Ecto neural progenitor cell (in vitro differentiated cells): ENCODE measurements around the gene STX16.

ENCODE experiments used
- DNase-seq: peaks from one replicate; pipeline ENCODE4 v3.0.0-alpha.2; 2018; ENCODE audit warnings: low spot score

STX16 gene

DNA sequence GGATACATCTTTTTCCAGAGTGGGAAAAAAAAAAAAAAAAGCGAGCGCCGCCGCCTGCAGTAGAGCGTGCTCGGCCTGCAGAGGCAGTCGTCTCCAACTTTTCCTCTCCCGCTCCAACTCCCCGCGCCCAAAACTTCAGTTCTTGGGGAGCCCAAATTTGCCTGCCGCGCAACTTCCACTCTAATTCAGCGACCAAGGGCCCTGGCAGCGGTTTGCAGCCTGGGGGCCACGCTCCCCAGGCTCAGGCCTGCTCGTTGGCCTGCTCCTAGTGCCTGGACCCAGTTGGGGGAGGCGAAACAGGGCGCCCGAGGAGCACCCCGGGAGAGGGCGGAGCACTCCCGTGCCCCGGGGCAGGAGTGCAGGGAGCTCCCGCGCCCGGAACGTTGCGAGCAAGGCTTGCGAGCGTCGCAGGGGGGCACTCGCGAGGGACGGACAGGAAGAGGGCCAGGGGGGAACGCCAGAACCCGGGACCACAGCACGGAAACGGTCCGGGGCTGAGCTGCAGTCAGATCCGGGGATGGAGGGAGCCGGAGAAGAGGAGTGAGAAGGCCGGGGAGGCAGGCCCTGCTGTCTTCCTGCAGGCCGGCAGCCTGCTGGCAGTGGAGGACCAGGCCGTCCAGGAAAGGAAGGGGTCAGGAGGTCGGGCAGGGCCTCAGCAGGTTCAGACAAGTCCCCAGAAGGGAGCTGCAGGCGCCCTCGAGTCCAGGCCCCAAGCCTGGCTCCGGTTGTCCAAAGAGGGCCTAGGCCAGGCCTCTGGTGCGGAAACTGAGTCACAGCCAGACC is at the start of gene STX16:
STX16 (plus strand) TSS at position 508 of the 783 bp plus-strand sequence. CDS start 724 bp downstream, outside the sequence.
- peak; percentile 94 for DNase-seq

DNA sequence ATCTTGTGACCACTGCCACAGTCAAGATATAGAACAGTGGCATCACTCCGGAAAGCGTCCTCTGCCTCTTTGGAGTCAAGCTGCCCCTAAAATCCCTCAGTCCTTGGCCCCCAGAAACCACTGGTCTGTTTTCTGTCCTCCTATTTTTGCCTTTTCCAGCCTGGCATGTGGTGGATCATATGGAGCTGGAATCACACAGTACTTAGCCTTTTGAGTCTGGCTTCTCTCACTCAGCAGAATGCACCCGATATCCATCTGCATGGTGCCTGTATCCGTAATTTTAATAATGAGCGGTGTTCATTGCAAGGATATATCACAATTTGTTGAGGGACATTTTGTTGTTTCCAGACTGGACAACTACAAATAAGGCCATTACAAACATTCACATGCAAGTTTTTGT is 49.0 kb upstream of the STX16 start:
- DNase-seq: no peak

DNA sequence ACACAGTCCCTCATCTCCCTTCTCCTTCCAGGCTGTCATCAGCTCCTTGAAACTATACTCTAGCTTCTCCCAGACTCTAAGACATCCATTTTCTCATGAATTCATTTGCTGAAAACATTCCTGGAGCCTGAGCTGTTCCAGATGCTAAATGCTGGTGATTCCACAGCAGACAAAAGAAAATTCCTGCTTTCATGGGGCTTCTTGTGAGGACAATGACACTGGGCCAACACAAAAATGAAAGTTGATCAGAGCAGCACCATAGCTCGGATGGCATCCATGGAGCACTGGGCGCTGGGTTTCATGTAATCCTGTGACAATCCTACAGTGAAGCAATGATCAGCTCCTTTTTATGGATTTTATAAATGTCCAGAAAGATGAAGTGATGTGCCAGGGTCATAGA is 47.4 kb upstream of the STX16 start:
- DNase-seq: no peak

DNA sequence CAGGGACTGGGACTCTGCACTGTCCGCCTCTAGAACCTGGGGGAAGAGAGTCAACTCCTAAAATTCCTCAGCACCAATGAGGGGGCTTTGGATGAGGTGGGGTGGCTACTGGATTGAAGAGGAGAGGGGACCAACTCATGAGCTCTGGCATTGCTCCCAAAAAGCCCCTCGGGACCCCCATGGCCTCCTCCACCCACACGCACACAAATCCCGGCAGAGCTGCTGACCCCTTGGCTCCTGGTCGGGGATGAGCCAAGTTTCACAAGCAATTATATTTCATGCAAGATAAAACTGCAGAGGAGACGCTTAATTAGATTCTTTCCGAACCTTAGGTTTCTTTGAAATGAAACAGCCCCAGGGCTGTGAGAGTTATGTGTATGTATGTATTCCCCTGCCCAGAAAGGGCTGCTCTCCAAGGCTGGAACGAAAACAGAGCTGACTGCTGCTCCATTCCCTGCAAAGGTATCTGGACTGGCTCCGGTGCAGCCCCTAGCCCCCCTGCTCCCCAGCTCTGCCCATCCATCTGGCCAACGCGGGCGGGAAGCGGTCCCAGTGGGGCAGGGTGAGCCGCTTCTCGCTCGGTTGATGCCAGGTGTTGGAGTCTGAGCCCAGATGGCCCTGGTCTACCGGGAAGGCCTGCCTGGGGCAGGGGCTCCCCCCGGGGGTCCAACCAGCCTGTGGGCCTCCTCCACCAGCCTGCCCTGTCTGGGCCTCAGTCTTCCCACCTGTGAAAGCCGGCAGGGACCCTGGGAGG is 46.8 kb upstream of the STX16 start:
- no peak for DNase-seq

- no peak for DNase-seq
Observed at GRCh38 chr20:58605292-58606065, 45.6 kb upstream of the STX16 start.

DNA sequence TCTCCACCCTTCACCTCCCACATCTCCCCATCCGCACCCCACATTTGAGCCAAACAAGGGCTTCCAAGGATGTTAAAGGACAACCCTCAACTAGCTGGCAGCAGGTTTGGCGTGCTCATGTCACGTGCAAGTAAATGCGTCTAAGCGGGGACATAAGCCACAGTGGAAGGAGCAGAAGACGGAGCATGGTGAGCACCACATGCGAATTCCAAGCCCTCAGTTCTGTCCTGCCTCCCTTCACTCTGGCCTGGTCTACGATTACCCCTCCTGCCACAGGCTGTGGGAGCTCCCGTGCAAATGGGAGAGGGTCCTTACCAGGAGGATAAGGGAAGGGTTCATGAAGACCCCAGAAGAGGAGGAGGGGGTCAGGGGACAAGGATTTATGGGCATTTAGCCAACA is 44.9 kb upstream of the STX16 start:
- no peak for DNase-seq

GRCh38 chr20:58608096-58608840 is 42.8 kb upstream of the STX16 start:
- DNase-seq: no peak

- DNase-seq: no peak
Observed at GRCh38 chr20:58609026-58609425, 42.1 kb upstream of the STX16 start.

- no peak for DNase-seq
Observed at GRCh38 chr20:58610071-58610800, 40.8 kb upstream of the STX16 start.

- DNase-seq: no peak
Observed at GRCh38 chr20:58610811-58611210, 40.3 kb upstream of the STX16 start.

GRCh38 chr20:58611236-58612030 is 39.6 kb upstream of the STX16 start:
- no peak for DNase-seq

GRCh38 chr20:58612121-58612691 is 38.9 kb upstream of the STX16 start:
- DNase-seq: no peak

GRCh38 chr20:58613061-58613854 is 37.8 kb upstream of the STX16 start:
- no peak for DNase-seq

DNA sequence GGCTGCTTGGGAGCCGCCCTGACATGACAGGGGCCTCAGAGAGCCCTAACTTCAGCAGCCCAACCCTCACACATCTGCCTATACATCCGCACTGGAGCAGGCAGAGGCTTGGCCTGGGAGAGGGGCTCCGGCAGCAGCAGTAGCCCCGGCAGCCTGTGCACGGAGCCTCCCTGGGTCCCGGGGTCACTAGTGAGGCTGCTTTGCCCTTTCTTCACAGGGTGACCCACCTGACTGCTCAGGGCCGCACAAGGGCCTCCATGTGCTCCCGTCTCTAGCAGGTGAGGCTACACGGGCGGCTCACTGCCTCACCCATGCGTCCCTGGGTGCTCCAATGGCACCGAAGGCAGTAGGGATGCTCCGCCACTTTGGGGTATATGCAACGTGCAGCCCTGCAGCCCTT is 36.7 kb upstream of the STX16 start:
- DNase-seq: no peak

DNA sequence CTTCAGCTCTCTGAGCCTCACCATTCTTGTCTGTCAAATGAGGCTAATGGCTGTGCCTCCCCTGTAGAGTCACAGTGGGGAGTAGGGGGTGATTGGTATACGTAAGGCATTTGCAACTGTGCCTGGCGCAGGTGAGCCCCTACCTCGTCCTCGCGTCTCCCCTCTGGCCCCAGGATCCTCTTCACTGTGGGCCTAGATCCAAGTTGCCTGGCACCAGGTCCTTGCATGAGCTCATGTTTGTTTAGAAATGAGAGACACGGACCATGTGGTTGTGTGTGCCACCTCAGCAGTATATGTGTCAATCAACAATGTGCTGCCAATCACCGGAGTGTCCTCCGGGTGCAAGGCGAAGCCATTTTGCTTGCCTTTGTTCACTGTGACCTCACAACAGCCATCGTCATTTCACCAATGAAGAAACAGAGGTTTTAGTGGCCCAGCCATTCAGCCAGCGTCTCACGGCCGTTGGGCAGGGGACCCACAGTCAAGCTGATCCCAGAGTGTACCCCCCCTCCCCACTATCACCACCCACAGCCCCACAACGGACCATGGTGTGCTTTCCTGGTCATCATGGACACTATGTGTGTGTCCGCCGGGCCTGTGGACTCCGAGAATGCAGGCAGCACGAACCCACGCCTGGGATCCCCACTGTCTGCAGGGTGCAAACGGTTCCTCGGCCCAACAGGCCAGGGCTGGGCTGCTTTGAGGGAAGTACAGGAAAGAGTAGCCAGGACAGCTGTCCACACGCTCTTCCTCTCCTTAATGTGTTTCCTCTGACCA is 35.9 kb upstream of the STX16 start:
- DNase-seq: no peak

- DNase-seq: no peak
Observed at GRCh38 chr20:58616411-58616810, 34.7 kb upstream of the STX16 start.

- DNase-seq: no peak
Observed at GRCh38 chr20:58617158-58617557, 33.9 kb upstream of the STX16 start.

DNA sequence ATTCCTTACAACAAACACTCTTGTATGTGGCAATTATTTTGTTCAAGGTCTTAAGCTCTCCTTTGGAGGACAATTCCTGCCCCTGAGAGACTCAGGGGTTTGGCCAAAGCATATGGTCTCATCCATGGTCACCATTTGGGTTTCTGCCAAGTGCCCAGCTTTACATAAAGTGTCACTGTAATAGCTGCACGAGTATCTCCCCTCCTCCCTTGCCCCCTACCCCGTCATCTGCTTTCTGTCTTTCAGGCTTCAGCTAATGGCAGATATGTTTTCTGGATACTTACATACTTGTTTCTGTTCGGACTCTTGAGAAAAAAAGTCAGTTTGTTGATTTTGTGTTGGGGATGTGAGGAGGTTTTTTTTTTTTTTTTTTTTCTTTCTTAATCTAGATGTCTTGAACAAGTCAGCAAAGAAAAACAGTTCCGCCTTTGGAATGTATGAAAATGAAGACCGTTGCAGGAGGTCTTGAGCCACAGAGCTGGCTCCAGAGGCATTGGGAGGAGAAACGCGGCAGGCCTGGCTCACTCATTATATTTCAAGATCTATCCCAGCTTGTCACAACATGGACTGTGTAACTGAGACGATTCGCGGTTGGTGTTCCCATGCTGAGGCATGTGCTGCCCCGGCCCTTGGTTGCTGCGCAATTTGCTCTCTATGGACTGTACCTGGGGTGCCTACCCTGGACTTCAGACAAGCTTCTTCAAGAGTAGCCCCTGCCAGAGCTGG is 32.6 kb upstream of the STX16 start:
- no peak for DNase-seq
